Esophagus (tissue), 2 donors: ENCODE measurements around the gene ZFYVE27. TPM values are rescaled to one million over a fixed set of nuclear protein-coding genes. Genes with fewer than 3 reads are reported as not detected.

Experiments
- H3K27ac ChIP-seq, 2 donors: one replicate each; pipeline ENCODE4 v1.5.1; 2013; ENCODE audit warnings: low read depth in 2 of 2, mild to moderate bottlenecking in 2 of 2, inconsistent platforms in 1 of 2, low read length in 1 of 2, moderate library complexity in 1 of 2
- H3K27me3 ChIP-seq, 2 donors: one replicate each; pipeline ENCODE4 v1.6.1; 2013; ENCODE audit warnings: low read length in 2 of 2, control low read depth in 1 of 2, mild to moderate bottlenecking in 1 of 2; ENCODE audit not compliant: insufficient read depth in 2 of 2, control insufficient read depth in 1 of 2
- H3K36me3 ChIP-seq, 2 donors: one replicate each; pipeline ENCODE4 v1.6.1; 2013; ENCODE audit warnings: low read length in 1 of 2; ENCODE audit not compliant: control insufficient read depth in 2 of 2, insufficient read depth in 2 of 2
- H3K4me1 ChIP-seq, 2 donors: one replicate each; pipeline ENCODE4 v1.6.1; 2013; ENCODE audit warnings: low read length in 1 of 2; ENCODE audit not compliant: control insufficient read depth in 2 of 2, insufficient read depth in 2 of 2
- H3K4me3 ChIP-seq, 2 donors: one replicate each; pipeline ENCODE4 v1.5.1; 2013; ENCODE audit warnings: low read length in 2 of 2, mild to moderate bottlenecking in 2 of 2, low read depth in 1 of 2, moderate library complexity in 1 of 2
- H3K9me3 ChIP-seq, 2 donors: one replicate each; pipeline ENCODE4 v1.6.1; 2013; ENCODE audit warnings: mild to moderate bottlenecking in 2 of 2, low read depth in 1 of 2, low read length in 1 of 2, moderate library complexity in 1 of 2; ENCODE audit not compliant: control insufficient read depth in 2 of 2, insufficient read depth in 1 of 2
- WGBS, 2 donors: extraction: QIAGEN DNeasy Blood & Tissue Kit; methylation state at CpG; one replicate each; pipeline ENCODE4 v1.1.7; 2013; 5-methylcytosine and 5-hydroxymethylcytosine counted together
- polyA plus RNA-seq, 2 donors: library from polyadenylated mRNA; stranded (reverse); fragments of 200-250 nt; gene quantifications; one replicate each; pipeline ENCODE4 v1.2.3, GENCODE V29; 2013
- donor health status: healthy with polysubstance abuse.
- donor health status: Bipolar disorder and iron deficiency.

Gene ZFYVE27
- polyA plus RNA-seq, 2 donors, result 9.6 to 14.3 TPM

- peaks cover 0 to 17% of the 10 kb centered on the region in 2 donors for H3K4me1 ChIP-seq
- H3K4me3 ChIP-seq, result no peak overlapping the region
- H3K9me3 ChIP-seq, result no peaks in the 10 kb centered on the region
- no peak overlapping the region for H3K27ac ChIP-seq
- peaks cover 0 to 8% of the 10 kb centered on the region in 2 donors for H3K36me3 ChIP-seq
- H3K27me3 ChIP-seq, result no peaks in the 10 kb centered on the region
- 82 to 95% methylated on average over 4 of the region's 4 CpGs for WGBS, 2 donors
These were observed 1.7 kb downstream of the ZFYVE27 start for GRCh38 chr10:97738616-97739015.

GRCh38 chr10:97740613-97741012 lies 3.7 kb downstream of the ZFYVE27 start:
- H3K4me1 ChIP-seq, result peaks cover 0 to 17% of the 10 kb centered on the region in 2 donors
- no peak overlapping the region for H3K4me3 ChIP-seq
- no peaks in the 10 kb centered on the region for H3K9me3 ChIP-seq
- H3K27ac ChIP-seq, result no peak overlapping the region
- WGBS, 2 donors, result 88 to 97% methylated on average over 2 of the region's 2 CpGs
- H3K36me3 ChIP-seq, result peaks cover 5 to 19% of the 10 kb centered on the region in 2 donors
- no peaks in the 10 kb centered on the region for H3K27me3 ChIP-seq

- Histone ChIP-seq H3K27ac (no peak overlapping the region), H3K36me3 (peaks cover 10 to 26% of the 10 kb centered on the region in 2 donors), H3K4me3 (no peak overlapping the region), H3K4me1 (peaks cover 0 to 6% of the 10 kb centered on the region in 2 donors), H3K27me3 (no peaks in the 10 kb centered on the region), H3K9me3 (no peaks in the 10 kb centered on the region)
- WGBS, 2 donors, result 62 to 69% methylated on average over 10 of the region's 10 CpGs
These were observed 6.4 kb downstream of the ZFYVE27 start for GRCh38 chr10:97743169-97743943.

- 94% methylated on average over 15 of the region's 15 CpGs for WGBS, 2 donors
- H3K9me3 ChIP-seq, result no peaks in the 10 kb centered on the region
- peaks cover 0 to 4% of the 10 kb centered on the region in 2 donors for H3K4me1 ChIP-seq
- peaks cover 15 to 31% of the 10 kb centered on the region in 2 donors for H3K36me3 ChIP-seq
- H3K4me3 ChIP-seq, result no peak overlapping the region
- no peaks in the 10 kb centered on the region for H3K27me3 ChIP-seq
- no peak overlapping the region for H3K27ac ChIP-seq
These were observed 7.6 kb downstream of the ZFYVE27 start for GRCh38 chr10:97744405-97745035.

GRCh38 chr10:97747573-97747972 lies 10.6 kb downstream of the ZFYVE27 start:
- Histone ChIP-seq H3K4me3 (no peak overlapping the region), H3K4me1 (peaks cover 0 to 4% of the 10 kb centered on the region in 2 donors), H3K9me3 (no peaks in the 10 kb centered on the region), H3K27me3 (no peaks in the 10 kb centered on the region), H3K27ac (no peak overlapping the region), H3K36me3 (peaks cover 30 to 49% of the 10 kb centered on the region in 2 donors)
- 87 to 91% methylated on average over 1 of the region's 1 CpG for WGBS, 2 donors

- H3K4me1 ChIP-seq, result peaks cover 0 to under 1% of the 10 kb centered on the region in 2 donors
- H3K27ac ChIP-seq, result no peak overlapping the region
- H3K36me3 ChIP-seq, result peaks cover 30 to 49% of the 10 kb centered on the region in 2 donors
- H3K27me3 ChIP-seq, result no peaks in the 10 kb centered on the region
- H3K9me3 ChIP-seq, result no peaks in the 10 kb centered on the region
- 71 to 89% methylated on average over 10 of the region's 10 CpGs for WGBS, 2 donors
- H3K4me3 ChIP-seq, result no peak overlapping the region
These were observed 11.2 kb downstream of the ZFYVE27 start for GRCh38 chr10:97748116-97748515.

GRCh38 chr10:97752956-97753355 lies 16.0 kb downstream of the ZFYVE27 start:
- Histone ChIP-seq H3K27me3 (no peaks in the 10 kb centered on the region), H3K4me1 (no peaks in the 10 kb centered on the region), H3K27ac (no peak overlapping the region), H3K9me3 (no peaks in the 10 kb centered on the region), H3K36me3 (peaks cover 37 to 61% of the 10 kb centered on the region in 2 donors), H3K4me3 (no peak overlapping the region)
- 93 to 94% methylated on average over 18 of the region's 18 CpGs for WGBS, 2 donors

GRCh38 chr10:97754726-97755125 lies 17.8 kb downstream of the ZFYVE27 start:
- no peaks in the 10 kb centered on the region for H3K9me3 ChIP-seq
- H3K4me3 ChIP-seq, result no peak overlapping the region
- H3K4me1 ChIP-seq, result no peaks in the 10 kb centered on the region
- no peak overlapping the region for H3K27ac ChIP-seq
- H3K27me3 ChIP-seq, result no peaks in the 10 kb centered on the region
- 76 to 81% methylated on average over 4 of the region's 4 CpGs for WGBS, 2 donors
- H3K36me3 ChIP-seq, result peaks cover 27 to 56% of the 10 kb centered on the region in 2 donors

- Histone ChIP-seq H3K9me3 (no peaks in the 10 kb centered on the region), H3K36me3 (peaks cover 25 to 55% of the 10 kb centered on the region in 2 donors), H3K27me3 (no peaks in the 10 kb centered on the region), H3K4me1 (no peaks in the 10 kb centered on the region), H3K4me3 (no peak overlapping the region), H3K27ac (no peak overlapping the region)
- WGBS, 2 donors, result 93 to 98% methylated on average over 6 of the region's 6 CpGs
These were observed 18.8 kb downstream of the ZFYVE27 start for GRCh38 chr10:97755718-97756117.
